Kidney tubule cell (primary cell): Measurements from ENCODE around the gene PCCA.
"Not testable (repeated sequence)": the region's sequence is repeated elsewhere in the genome, so short reads cannot be mapped to it uniquely, and the experiment has no call there.

Experiments used
- DNase-seq: peaks from one replicate; pipeline ENCODE4 v3.0.0-alpha.2; 2018; ENCODE audit warnings: low spot score

The PCCA gene

DNA sequence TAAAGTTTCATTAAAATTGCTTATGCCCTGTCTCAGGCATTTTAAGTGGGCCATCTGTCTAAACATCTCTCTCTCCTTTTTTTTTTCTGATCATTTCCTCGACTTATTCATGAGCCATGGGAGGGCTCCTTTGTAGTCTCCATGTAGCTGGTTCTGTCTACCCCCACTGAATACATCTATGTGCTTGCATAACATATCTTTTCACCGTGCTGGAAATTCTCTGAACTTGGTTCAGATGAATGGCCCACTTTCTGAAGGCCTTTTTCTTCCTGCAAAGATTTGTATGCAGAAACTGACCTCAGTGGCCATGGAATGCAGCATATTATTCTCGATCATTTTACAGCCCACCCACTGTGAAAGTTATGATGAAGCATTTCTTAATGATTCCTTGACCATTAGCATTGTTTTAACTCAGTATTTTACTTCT lies 274.4 kb downstream of the PCCA start:
- DNase-seq: peak; percentile 7

DNA sequence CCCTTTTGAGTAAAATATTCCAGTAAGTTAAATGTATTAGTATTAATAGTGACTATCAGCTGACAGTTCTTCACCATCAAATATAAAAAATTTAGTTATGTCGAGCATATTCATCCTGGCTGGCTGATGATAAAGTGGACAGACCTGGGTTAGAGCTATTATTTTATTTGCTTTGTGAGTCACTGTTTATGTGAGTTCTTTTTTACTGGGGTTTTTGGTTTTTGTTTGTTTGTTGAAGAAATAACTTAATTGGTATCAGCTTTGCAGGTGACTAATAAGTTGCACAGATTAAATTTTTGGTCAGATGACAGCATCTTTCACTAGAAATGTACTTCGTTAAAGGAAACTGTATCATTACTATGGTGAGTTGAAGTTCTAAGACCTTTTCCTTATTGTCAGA lies 275.0 kb downstream of the PCCA start:
- no peak for DNase-seq

DNA sequence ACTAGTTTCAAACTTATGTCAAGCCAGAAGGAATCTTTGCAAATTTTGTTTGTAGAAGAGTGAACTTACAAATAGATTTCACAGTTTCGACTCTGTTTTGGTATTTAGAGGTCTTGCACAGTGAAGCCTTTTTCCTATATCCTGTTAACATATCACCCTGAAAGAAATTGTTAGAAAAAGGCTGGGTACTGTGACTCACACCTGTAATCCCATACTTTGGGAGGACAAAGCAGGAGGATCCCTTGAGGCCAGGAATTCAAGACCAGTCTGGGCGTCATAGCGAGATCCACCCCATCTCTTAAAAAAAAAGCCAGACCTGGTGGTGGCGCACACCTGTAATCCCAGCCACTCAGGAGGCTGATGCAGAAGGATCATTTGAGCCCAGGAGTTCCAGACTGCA lies 275.7 kb downstream of the PCCA start:
- DNase-seq: no peak

DNA sequence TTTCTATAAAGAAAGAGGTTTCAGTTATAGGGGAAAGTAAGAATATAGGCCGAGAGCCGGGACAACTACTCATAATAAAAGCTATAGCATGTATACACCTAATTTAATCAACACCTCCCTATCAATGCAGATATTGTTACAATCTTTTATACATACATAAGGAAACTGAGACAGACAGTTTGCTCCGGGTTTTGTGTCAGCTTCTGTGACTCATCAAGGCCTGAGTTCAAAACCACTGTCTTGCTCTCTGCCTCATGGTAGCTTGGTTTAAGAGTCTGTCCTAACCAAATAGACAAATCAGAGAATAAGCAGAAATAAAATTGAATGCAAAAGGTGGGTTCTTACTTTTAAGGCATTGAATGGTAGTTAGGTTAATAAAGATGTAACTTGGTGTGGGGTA lies 276.8 kb downstream of the PCCA start:
- no peak for DNase-seq

DNA sequence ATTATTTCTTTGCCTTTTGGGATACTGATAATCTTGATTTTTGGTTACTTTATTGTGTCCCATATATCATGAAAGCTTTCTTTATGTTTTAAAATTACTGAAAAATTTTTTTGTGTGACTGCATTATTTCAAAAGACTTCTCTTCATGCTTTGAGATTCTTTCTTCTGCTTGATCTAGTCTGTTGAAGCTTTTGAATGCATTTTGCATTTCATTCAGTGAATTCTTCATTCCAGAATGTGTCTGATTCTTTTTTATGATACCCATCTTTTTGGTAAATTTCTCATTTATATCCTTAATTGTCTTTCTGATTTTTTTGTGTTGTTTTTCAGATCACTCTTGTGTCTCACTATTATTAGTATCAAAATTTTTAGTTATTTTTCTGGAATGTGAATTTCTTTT lies 289.6 kb downstream of the PCCA start:
- DNase-seq: no peak

DNA sequence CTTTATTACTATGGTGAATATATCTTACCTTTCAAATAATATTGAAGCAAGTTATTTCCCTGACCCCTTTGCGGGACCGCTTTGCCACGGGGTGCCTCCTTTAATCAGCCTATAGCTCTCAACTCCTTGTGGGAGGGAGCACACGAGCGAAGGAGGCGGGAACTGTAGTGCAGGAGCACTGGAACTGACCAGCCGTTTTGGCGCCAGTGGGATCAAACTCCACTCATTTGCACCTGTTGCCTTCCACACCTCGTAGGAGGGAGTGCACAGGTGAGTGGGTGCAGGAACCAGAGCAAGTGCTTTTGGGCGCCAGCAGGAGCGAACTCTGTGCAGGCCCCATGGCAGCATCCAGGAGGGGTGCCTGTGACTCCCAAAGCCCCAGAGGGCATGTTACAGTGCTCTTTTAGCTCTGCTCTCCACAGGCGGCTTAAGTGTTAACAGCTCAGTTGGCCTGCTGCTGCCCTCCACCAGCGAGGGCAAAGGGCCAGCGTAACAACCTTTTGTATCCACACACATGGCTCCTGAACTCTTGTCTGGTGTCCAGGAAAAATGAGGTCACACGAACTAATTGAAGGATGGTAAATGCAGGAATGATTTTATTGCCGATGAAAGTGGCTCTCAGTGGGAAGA lies 292.8 kb downstream of the PCCA start:
- no peak for DNase-seq

DNA sequence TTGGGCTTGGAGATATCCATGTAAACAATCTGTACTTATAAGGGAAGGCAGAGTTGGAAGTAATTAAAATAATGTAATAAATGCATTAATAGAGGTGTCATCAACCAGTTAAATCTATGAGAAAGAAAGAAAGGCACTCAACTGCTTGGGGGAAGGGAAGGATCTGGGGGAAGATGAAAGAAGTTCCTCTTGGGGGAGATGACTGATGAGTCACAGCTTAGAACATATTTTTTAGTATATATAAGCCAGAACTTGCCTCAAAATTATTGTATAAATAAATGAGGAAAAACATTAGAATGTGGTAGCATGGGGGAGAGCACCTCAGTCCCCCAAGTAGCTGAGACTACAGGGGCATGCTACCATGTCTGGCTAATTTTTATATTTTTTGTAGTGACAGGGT lies 293.9 kb downstream of the PCCA start:
- DNase-seq: no peak

DNA sequence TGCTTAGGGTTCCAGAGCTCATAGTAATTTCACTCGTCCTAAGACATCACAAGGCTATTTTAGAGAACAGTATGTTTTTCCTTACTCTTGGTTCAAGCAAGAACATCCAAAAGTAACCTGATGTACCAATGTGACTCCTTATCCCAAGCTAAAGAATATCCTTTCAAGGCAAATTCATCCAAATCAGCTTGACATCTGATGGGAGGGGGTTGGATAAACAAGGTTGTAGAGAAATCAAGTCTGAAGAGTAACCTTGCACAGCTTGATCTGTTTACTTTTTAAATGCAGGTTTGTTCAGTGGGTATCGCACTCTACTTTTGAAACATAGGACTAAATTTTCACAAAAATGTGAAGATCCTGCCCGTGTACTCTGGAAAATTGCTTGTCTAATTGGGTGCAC lies 298.5 kb downstream of the PCCA start:
- DNase-seq: no peak

DNA sequence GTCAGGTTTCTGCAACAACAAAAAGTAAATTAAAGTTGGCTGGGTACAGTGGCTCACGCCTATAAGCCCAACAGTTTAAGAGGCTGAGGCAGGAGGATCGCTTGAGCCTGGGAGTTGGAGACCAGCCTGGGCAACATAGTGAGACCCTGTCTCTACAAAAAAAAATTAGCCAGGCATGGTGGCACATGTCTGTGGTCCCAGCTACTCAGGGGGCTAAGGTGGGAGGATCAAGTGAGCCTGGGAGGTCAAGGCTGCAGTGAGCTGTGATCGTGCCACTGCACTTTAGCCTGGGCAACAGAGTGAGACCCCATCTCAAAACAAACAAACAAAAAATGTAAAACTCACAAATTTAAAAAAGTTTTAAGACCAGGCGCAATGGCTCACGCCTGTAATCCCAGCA lies 299.3 kb downstream of the PCCA start:
- not testable (repeated sequence) for DNase-seq

DNA sequence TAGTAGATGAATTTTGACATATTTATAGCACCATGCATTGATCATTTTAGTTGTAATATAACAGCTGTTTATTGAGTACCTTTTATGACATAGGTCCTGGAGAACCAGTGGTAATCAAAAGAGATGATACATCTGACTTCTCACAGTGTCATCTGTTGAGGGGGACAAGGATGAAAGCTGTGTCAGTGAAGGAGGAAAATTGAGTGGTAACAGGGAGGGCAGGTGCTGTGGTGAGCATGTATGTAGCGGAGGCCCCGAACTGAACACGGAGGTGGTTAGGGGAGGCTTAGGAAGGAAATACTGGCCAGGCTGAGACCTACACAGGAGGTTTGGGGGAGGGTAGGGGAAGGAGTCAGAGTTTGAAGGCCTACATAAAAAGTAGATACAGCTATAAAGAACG lies 300.0 kb downstream of the PCCA start:
- no peak for DNase-seq

DNA sequence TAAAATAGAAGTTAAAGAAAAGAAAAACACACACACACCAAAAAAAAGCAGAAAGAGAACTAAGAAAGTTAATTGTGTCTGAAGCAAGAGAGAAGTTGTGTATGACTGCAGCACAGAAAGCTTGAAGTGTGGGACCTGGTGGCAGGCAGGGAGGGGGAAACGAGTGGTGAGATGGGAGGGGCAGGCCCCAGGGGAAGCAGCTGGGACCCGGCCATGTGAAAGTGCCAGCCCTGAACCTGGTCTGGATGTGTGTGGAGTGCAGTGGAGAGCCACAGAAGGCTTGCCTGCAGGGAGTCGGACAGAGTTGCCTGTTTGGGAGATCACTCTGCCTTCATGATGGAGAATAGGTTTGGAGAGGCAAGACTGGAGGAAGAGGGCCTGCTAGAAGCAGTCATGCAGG lies 300.7 kb downstream of the PCCA start:
- DNase-seq: no peak

DNA sequence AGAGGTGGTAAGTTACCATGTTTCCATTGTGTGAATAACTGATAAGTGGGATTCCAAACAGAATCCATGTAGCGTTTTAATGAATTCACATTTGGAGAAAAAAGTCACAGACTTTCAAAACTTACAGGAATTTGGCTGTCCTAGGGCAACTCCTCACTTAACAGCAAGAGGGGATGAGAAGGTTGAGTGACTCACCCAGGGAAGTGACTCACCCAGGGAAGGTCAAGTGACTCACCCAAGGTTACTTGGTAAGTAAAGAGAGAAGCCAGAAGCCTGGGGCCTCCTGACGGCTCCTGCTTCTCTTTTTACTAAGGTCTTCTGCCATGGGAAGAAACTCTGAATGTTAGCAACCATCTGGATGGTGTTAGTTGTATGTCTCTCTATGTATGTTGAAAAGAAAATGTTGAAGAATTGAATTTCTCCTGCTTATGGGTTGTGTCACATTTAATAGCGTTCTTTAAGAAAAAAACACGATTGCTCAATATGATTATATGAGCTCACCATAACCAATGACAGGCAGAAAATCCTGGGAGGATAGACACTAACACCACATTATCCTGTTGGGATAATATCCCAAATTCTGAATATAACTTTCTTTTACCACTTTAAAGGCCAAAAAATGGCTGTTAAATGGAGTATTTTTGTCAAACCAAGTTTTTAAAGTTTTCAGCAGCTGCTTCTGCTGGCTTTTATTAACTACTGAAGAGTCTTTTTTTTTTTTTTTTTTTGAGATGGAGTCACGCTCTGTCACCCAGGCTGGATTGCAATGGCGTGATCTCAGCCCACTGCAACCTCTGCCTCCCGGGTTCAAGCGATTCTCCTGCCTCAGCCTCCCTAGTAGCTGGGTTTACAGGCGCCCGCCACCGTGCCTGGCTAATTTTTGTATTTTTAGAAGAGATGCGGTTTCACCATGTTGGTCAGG lies 304.1 kb downstream of the PCCA start:
- DNase-seq: peak; percentile 95

DNA sequence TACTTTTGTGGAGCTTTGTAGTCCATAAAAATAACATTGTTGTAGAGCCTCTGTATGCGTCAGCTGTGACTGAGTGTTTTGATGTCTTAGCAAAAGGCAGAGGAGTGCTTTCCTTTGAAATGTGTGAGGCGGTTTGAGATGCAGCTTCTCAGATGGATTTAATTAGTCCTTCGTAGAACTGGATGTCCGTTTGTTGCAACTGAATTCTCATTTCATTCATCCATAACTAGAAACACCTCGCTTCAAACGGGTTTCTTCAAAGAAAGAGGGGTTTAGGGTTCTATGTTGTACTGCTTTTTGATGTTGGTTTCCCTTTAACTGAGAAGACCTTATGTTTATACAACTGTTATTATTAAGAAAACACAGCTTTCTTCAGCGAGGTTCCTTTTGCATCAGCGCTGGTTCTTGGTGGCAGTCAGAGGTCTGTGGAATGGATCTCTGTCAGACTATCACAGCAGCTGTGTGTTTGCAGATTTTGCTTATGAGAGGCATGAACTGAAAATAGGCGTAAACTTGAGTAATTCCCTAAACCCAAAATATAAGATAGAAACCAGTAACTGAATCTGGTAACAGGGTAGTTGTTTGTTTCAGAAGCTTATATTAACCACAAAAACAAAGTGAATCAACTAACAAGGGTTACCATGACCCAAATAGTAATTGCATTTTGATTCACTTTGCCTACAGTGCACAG lies 305.3 kb downstream of the PCCA start:
- DNase-seq: no peak

DNA sequence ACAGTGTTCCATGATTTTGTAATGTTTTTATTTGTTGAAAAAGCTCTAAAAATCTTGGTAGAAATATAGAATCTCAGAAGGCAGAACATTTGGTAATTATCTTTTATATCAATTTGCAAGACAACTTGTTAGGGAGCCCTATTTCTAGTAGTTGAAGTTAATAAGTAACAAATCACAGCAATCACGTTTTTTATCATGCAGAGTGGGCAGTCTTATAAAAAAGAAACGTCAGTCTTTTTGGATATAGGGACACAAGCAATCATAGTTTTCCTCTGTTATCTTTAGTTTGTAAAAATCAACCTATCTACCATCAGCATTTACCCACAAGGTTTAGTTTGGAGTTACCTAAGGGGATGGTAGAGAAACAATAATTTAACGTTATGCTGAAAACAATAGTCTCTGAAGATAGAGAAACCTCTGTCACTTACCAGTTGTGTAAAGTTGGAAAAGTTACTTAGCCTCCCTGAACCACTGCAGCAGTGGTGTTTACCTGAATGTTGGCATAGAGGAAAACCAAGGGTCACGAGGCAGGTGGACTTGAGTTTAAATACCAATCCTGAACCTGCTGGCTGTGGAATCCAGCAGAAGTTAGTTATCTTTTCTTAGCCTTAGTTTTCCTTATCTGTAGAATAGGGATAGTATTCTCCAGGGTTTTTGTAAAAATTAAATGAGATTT lies 306.9 kb downstream of the PCCA start:
- DNase-seq: no peak

DNA sequence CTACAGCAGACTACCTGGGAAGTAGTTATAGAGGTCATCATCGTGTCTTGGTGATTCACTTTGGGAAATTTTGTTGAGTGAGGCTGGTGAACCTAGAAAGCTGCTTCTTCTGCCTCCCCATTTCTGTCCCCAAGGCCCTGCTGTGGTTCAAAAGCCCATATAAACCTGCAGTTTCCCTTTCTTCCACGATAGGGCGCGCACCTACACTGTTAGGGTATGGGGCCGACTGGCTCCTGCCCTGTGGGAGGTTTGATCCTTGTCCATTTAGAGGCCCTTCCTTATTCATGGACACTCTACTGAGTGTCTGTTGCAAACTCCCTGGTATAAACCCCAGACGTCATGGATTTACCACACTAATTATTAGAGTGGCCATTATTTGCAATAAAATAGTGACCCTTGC lies 307.9 kb downstream of the PCCA start:
- DNase-seq: no peak

DNA sequence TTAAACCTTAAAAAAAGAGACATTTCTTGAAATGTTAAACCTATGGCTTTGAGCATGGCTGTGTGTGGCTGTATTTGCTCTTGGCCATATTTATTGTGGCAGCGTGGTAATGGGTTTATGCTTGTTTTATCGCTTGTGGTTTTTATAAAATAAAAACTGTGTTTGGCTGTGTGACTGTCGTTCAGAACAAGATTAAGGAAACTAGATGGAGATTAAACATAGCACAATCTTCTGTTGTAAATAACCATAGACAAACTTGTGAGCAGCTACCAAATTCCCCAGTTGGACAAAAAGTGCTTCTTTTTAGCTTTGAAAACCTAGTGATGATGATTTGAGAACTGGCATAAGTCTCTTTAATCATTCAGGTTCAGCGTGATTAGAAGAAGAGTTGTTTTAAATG lies 308.7 kb downstream of the PCCA start:
- no peak for DNase-seq

DNA sequence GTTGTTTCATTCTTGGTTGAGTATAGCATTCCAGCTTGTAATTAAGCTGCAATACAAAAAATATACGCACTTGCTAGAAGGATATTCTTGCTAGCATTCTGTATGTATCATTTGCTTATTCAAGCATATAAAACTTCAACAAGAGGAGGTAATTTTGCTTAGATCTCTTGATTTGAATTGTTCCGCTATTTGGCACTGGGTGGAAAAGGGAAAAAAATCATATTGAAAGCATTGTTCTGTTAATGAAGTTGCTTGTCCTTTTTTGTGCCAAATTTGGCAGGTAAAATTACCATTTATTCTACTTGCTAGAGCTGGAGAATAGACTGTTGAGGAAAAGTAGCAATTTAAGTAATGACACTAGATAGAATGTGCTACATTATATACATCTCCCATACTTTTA lies 309.5 kb downstream of the PCCA start:
- no peak for DNase-seq

DNA sequence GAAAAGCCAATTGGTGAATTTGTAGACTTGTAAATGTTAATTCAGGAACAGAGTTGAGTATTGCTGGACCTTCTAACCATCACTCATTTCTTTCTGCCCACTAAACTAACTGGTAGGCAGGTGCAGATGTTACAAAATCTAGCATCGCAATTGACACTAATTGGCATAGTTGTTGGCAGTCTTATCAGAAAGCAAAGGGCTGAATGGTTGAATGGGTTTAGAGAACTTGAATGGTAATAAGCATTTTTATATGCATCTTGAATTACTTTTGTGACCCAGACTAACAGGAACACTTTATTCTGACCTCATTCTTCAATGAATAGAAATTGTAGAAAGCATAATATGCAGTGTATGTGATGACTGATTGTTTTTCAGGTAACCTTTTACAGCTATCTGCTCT lies 310.6 kb downstream of the PCCA start:
- DNase-seq: no peak

DNA sequence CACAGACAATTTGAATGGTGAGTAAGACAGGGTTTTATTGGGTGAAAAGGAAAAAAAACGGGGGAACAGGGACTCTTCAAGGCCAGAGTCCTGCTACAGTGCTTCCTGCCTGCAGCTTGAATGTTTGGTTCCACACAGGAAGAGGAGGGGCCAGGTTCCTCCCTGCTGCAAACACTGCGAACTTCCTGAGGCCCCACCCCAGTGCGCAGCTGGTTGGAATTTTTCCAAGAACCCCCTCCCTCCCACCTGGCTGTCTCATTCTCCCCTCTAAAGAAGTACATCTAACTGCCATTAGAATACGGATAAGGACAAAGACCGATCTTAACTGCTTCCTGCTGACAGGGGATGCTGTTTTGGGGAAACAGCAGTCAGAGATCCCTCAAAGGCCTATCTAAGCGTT lies 314.8 kb downstream of the PCCA start:
- DNase-seq: no peak

DNA sequence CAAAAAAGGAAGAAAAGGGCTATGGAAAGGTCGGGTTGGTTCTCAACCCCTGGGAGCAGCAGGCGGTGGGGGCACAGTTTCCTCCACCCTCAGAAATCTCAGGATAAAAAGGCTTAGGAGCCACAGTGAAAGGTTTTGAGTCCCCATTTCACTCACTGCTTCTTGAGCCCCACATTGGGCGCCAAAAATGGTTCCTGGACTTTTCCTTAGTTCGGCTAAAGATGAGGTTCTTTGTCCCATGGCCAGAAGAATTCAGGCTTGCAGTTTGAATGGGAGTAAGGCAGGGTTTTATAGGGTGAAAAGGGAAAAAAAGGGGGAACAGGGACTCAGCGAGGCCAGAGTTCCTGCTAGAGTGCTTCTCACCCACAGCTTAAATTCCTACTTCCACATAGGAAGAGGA lies 320.2 kb downstream of the PCCA start:
- DNase-seq: no peak

DNA sequence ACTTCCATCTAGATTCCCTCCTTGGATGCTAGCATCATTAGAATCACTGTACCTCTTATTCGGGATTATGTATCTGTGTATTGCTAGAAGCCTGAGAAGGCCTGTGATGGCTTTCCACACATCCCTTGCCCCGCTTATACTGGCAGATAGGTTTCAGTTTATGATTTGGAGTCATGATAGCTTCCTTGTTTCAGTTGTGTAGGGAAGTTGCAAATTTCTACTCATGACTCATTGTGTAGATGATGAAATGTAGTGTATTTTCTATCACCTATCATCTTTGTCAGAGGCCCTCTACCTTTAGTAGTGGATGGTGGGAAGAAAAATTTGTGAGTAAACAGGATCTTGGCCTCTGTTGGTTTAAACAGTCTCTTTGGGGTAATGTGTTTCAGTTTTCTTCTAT lies 334.5 kb downstream of the PCCA start:
- peak; percentile 66 for DNase-seq

DNA sequence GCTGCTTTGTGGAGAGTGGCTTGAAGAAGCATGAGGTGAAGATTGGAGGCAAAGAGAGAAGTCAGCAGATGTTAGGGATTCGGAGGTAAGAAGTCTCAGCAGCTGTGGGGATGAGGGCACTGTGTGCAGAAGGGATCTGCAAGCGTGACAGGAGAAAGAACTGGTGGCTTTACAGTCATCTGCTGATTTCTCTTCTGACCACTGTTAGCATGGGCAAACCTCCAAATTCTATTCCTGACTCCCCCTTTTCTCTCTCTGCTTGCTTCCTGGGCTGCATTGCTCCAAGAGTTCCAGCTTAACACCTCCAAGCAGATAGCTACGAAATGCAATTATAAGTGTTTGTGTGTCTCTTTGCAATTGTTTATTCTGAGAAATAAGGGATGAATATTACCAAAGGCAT lies 340.1 kb downstream of the PCCA start:
- DNase-seq: no peak

DNA sequence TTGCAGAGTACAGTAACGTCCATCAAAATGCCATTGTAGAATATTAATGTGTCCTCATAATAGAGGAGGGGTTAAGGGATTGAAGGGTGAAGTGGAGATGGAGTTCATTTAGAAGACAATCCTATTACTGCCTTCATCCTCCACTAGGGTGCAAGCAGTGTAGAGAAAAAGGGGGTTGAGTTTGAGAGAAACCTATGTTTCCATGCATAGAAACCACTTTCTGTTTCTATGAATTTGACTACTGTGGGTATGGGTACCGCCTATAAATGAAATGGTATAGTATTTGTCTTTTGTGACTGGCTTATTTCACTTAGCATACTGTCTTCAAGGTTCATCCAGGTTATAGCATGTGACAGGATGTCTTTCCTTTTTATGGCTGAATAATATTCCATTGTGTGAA lies 343.7 kb downstream of the PCCA start:
- no peak for DNase-seq
